Activated CD8-positive, alpha-beta memory T cell treated with anti-CD3 and anti-CD28 coated beads for 36 hours (primary cell): ENCODE measurements around the gene KPNB1. TPM values are rescaled to one million over a fixed set of nuclear protein-coding genes. Genes with fewer than 3 reads are reported as not detected.

Experiments used
- CTCF ChIA-PET: fragments of 350-600 bp; sonication (Branson Sonifier 250); formaldehyde crosslinking; loops from one replicate; lab custom pipeline; 2021; ENCODE audit warnings: antibody characterized with exemption; lab: Charles Lee
- POLR2A ChIA-PET: fragments of 350-600 bp; sonication (Branson Sonifier 250); formaldehyde crosslinking; loops from one replicate; lab custom pipeline; 2021; ENCODE audit warnings: antibody characterized with exemption; lab: Charles Lee
- total RNA-seq, 2 experiments: library from RNA; stranded (reverse); gene quantifications; one replicate each; pipeline ENCODE4 v1.2.3, GENCODE V29; 2021

KPNB1 gene
- total RNA-seq, 2 experiments from 2014 or later: 844 to 864 TPM

DNA sequence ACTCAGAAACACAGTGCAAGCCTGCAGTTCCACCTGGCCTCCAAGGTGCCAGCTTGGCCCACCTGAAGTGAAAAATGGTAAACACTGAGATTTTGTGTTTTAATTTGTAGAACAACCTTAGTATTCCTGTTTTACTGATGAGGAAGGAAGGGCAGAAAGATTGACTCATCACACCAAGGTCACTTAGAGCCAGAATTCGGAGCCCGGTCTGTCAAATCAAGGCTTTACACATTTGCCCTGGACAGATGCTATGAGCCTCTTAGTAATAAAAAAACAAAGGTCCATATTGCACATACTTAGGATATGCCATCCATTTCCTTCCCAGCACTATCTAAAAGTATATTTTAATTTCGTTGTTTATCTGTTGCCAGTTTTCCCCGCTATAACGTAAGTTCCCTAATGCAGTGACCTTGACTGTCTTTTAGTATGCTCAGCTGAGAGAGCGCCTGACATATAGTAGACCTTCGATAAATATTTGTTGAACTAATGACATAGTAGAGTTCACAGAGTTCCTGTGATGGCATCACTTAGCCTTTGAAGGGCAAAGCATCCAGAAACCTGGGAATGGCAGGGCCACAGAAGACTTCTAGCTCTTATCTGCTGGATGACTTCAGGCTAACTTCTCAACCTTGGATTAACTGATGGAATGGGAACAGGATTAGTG, 37.1 kb downstream of the KPNB1 start:
- ChIA-PET POLR2A (interaction anchor here (1.0 to 1.2 kb wide), 2 partner anchors 10 to 14 kb away, joined by 4 to 6 read pairs; no protein-coding TSS in a partner anchor), CTCF (interaction anchor here (0.8 to 1.9 kb wide), 2 partner anchors 46 to 103 kb away, joined by 3 to 5 read pairs; partner anchors contain the start of gene TBX21)

DNA sequence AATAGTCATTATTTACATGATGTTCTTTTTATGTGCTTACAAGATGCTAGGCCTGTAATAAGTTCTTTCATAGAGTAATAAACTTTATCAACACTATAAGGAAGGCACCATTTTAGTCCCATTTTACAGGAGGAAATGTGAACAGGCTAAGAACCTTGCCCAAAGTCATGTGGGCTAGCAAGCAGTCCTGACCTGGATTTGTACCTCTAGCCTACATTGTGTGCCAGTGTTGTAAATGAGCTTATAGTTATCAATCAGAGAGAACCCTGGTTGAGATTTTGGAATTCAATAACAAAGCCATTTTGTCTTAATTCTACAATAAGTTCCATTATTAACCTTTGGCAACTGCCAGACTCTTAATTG, 37.6 kb downstream of the KPNB1 start:
- ChIA-PET CTCF (interaction anchor here (0.8 to 1.9 kb wide), 3 partner anchors 11 to 103 kb away, joined by 3 to 5 read pairs (median 3); partner anchors contain the start of gene TBX21), POLR2A (interaction anchor here (0.7 to 1.2 kb wide), 3 partner anchors 11 to 60 kb away, joined by 3 to 6 read pairs (median 4); no protein-coding TSS in a partner anchor)

DNA sequence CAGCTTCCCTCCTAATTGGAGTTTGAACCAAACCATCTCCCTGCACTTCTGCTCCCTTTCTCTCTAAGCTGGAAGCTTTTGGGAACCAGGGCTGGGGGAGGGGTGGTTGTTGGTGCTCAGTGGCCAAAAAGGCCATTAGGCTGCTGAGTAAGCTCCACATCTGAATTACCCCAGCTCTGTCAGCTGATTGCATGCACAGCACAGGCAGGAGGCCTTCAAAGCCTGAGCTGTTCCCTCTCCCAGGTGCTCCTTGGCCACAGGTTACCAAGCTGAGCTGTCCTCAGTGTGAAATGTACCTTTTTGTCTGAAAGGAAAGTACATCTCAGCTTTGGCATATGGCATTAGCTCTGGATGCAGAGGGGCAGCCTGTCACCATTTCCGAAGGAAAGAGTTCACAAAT, 38.0 kb downstream of the KPNB1 start:
- POLR2A ChIA-PET: interaction anchor here (0.7 to 1.2 kb wide), 2 partner anchors 11 to 60 kb away, joined by 3 to 6 read pairs; no protein-coding TSS in a partner anchor
- CTCF ChIA-PET: interaction anchor here (0.8 to 1.9 kb wide), 5 partner anchors 10 to 102 kb away, joined by 3 to 5 read pairs (median 3); partner anchors contain the start of gene TBX21

DNA sequence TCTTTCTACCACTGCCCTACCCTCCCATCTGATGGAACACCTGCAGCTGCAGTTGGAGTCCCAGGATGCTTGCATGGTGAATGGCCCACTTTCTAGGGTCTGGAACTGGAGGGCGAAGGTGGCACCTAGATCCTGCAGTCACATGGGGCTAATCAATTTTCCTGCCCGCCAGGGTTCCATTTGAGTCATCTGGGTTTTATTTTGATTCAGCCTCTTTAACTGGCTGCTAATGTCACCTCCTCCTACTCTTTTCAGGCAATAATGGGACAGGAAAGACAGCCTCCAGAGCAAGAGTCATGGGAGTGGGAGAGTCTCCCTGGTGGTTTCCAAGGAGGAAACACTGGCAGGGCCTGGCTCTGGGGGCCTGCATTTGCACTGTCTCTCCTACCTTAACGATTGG, 40.4 kb downstream of the KPNB1 start:
- CTCF ChIA-PET: interaction anchor here (1.4 kb wide), 1 partner anchor 43 kb away, joined by 7 read pairs; the partner anchor contains the start of gene TBX21
- POLR2A ChIA-PET: no interaction called here

DNA sequence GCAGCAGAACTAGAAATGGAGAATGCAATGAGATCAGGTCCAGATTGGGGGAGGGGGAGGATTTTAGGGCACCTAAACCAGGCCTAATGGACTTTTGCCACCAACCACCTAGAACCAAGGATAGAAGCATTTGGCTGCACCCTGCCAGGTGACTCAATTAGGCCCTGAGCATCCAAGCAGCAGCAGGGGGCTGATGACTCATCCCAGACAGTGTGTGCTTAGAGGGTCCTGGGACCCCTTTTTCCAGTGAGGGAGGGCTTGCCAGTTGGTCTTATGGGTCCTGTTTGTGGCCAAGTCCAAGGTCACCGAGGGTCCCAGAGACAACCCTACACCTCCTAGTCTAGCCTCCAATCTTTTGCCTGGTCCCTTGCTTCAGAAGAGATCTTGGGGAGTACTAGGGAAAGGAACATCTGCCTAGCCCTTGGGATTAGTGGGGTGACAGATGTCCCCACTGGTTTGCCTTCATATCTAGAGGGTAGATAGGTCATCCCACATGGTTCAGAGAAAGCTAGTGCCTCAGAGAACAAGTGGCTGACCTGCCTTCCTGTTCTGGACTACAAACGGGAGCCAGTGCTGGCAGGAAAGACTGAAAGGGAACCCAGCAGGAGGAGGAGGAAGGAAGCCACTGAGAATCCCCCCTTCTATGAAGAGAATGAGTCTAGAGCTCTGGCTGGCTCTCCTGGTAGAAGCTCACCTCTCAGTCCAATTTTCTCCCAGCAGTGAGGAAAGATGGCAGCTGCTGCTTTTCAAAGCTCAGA, 42.6 kb downstream of the KPNB1 start:
- ChIA-PET CTCF (interaction anchor here (0.6 to 2.3 kb wide), 9 partner anchors 9 to 958 kb away, joined by 3 to 8 read pairs (median 4); partner anchors contain the start of gene TBX21), POLR2A (interaction anchor here (1.0 kb wide), 1 partner anchor 8 kb away, joined by 8 read pairs; no protein-coding TSS in a partner anchor)

DNA sequence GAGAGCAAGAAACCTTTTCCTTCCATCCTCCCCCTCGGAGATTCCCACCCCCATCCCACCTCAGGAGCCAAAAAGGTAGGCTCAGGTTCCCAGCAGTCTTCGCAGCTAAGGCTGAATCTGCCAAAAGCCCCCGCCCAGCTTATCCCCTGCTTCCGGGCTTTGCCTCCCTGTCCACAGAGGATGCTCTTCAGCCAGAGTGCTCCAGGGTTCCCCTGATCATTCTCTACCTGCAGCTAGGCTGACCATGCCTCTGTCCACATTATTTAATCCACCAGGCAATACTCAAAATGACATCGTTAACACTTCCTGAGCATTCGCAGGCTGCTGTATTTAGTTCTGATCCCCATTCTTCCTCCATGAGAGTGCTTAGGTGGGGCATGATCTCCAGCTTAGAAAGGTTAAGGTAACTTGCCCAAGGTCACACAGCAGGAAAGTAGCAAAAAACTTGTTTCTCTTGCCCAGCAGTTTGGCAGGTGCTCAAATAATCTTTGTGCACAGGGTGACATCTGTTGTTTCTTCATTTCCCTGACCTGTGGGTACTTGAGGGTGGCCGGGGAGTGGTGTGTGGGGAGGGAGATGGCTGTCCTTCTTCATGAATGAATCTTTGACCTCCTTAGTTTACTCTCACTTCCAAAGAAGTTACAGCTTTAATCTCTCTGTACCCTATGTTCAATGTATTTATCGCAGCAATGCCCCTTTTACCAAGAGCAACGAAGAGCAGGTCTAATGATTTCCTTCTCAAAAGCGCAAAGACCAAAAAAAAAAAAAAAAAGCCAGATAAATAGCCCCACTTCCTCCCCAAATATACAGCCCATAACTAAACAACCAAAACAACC, 43.4 kb downstream of the KPNB1 start:
- ChIA-PET POLR2A (interaction anchor here (0.7 to 1.0 kb wide), 2 partner anchors 9 to 48 kb away, joined by 6 to 8 read pairs; no protein-coding TSS in a partner anchor), CTCF (interaction anchor here (0.6 to 2.3 kb wide), 11 partner anchors 9 to 109 kb away, joined by 3 to 8 read pairs (median 4); partner anchors contain the start of gene TBX21)

DNA sequence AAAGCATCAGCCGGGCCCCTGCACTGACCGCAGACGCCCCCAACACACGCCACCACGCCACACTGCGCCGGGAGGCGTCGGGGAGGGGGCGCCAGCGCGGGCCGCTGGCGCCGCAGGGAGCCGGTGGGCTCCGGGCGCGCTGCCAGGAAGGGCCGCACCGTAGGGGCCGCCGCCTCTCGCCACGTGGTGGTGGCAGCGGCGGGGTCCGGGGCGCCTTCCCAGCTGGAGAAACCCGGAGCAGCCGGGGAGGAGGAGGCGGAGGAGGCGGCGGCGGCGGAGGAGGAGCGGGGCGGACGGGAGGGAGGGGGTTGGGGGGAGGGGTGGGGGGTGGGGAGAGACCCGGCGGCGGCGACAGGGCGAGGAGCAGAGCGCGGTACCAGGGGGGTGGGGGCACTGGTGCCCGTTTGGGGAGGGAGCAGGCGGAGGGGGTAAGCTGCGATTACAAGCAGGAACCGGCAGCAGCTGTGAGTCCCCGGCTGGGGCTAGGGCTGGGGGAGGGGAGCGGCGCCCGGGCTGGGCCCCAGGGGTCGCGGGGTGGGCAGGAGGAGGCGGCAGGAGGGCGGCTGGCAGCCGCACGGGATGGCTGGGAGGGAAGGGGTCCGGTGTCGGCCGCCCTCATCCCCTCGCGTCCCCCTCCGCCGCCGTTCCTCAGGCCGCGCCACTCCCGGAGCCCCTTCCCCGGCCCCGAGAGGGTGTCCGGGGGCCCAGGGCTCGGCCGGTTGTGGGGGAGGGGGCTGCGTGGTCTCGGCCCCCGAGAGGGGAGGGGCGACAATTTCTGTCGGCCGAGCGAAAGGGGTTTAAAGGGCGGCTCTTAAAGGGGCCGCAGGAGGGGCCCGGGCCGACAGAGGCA, 44.2 kb downstream of the KPNB1 start, which contains the start of gene TBKBP1:
TBKBP1 (plus strand) TSS at position 431 of the 850 bp plus-strand sequence. CDS start 1,952 bp downstream, outside the sequence.
- POLR2A ChIA-PET: interaction anchor here (0.6 to 1.1 kb wide), 4 partner anchors 24 to 49 kb away, joined by 3 to 6 read pairs (median 4); no protein-coding TSS in a partner anchor
- CTCF ChIA-PET: interaction anchor here (0.7 to 1.7 kb wide), 6 partner anchors 15 to 96 kb away, joined by 3 to 5 read pairs (median 4); no protein-coding TSS in a partner anchor

DNA sequence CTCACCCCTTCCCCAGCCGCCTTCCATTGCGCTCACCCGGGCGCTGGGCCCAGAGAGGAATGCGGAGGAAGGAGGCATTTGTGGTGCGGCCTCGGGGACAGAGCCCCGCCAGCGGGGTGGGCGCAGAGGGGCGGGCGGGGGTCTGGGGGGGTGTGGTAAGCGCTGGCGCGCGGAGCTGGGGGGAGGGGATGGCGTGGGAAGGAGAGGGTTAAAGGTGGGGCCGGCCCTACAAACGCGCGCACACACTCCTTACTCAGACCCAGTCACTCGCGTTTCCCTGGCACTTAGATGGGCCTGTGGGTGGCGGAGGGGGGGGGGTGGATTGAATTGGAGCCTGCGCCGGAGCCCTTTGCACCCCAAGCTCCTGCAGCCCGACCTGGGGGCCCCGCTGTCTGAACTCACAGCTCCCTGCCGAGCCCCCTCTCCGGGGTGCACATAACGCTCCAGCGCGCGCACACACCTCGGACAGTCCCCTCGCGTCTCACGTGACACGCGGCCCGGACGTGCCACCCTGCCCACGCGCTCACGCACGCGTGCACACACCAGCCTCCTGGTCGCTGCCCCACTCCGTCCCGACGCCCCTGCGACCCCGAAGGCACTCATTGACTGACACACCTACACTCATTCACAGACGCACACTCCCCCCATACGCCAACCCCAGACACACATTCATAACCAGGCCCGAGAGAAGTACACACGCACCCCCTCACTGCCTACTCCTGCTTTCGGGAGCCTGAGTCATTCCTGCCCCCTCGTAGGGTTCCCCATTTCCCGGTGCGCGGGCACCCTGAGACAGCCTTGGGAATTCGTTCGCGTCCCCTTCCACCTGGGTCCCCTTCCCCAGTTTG, 45.1 kb downstream of the KPNB1 start:
- POLR2A ChIA-PET: interaction anchor here (0.6 to 1.3 kb wide), 5 partner anchors 25 to 46 kb away, joined by 3 to 6 read pairs (median 3); partner anchors contain the start of gene TBX21
- CTCF ChIA-PET: interaction anchor here (0.6 to 1.7 kb wide), 3 partner anchors 25 to 95 kb away, joined by 3 to 5 read pairs (median 5); no protein-coding TSS in a partner anchor

DNA sequence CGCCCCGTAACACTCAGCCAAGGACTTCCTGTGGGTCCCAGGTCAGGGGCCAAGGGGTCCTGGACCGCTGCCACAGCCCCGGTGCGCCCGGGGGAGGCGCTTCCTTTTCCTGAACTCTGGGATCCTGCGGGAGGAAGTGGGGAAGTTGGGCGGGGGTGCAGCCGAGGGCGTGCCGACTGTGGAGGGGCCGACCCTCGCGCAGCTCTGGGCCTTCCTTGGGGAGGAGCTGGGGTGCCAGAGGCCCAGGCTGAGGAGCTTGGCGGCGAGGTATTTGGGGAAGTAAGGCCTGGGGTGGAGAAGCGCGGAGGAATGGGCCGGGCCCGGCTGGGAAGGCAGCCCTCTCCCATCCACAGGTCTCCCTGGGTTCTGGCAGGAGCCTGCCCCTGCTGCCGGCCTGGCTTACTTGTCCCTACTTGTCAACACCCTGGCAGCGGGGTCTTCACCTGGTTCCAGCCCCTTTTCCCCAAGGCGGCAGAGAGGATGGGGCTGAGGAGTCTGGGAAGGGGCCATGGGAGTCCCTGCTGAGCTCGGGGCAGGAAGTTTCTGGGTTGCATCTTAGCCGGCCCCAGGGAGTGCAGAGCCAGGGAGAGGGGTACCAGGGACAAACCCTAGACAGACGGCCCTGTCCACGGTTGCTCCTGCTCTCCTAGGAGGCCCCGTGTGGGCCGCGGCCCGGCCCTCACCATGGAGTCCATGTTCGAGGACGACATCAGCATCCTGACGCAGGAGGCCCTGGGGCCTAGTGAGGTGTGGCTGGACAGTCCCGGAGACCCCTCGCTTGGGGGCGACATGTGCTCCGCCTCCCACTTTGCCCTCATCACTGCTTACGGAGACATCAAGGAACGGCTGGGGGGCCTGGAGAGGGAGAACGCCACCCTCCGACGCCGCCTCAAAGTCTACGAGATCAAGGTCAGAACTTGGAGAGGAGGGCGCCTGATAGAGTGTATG, 46.0 kb downstream of the KPNB1 start:
- POLR2A ChIA-PET: interaction anchor here (1.0 to 1.3 kb wide), 2 partner anchors 25 to 37 kb away, joined by 3 to 5 read pairs; partner anchors contain the start of gene TBX21
- CTCF ChIA-PET: interaction anchor here (0.6 to 13.4 kb wide), 6 partner anchors 19 to 94 kb away, joined by 3 to 175 read pairs (median 5); partner anchors contain the start of gene TBX21

DNA sequence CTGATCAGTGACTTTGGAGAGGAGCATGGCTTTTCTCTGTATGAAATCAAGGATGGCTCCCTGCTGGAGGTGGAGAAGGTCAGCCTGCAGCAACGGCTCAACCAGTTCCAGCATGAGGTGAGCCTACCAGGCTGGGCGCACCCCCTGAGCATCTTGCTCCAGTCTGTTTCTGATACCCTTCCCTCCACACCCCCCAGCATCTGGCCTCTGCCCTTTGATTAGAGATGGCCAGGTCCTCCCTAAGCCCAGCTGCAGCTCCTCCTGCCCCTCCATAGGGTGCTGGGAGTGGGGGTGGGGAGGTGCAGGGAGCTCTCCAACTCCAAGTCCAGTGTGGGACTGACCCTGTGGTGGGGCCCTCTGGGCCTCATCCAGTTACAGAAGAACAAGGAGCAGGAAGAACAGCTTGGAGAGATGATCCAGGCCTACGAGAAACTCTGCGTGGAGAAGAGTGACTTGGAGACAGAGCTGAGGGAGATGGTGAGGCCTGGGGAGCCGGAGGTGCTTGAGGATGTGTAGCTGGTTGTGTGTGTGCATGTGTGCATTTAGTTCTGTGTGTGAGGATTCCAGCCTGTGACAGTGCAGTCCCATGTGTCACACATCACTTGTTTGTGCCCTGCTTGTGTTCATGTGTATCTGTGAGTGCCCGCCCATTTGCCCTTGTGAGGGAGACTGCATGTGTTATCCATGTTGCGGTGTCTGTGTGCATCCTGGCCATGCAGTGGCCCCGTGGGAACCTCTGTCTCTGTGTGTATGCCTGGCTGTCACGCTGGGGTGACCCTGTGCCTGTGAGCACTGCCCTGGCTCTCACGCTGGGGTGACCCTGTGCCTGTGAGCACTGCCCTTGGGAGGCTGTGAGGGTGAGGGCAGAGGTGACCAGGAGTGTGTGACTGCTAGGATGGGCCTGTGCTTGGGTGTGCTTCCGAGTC, 47.3 kb downstream of the KPNB1 start:
- ChIA-PET CTCF (interaction anchor here (0.6 to 13.4 kb wide), 9 partner anchors 17 to 106 kb away, joined by 3 to 175 read pairs (median 5); partner anchors contain the start of gene TBX21), POLR2A (interaction anchor here (1.8 kb wide), 1 partner anchor 36 kb away, joined by 5 read pairs; the partner anchor contains the start of gene TBX21)

DNA sequence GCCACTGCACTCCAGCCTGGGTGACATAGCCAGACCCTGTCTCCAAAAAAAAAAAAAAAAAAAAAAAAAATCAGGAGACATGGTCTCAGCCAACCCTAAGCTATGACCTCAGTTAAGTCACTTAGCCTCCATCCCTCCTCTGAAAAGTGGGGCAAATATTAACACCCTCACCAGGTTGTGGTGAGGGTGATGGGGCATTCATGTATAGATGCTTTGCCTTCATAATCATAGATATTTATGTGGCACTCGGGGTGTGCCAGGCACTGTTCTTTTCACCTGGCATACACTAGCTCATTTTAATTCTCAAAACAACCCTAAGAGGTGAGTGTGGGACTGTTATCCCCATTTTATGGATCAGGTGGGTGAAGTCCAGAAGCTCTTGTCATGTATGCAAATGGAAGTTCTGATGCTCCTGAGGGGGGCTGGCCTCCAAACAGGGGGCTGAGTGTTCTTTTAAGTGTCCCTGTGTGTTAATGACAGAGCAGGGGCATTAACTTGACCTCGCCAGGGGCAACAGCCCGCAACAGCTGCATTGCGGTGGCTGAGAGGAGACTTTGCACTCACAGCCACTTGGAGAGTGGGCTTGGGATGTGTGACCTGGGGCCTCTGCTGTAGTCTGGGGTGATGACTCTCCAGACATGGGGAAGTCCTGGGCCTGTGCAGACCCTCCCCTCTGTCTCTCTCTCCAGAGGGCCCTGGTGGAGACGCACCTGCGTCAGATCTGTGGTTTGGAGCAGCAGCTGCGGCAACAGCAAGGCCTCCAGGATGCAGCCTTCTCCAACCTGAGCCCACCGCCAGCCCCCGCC, 48.4 kb downstream of the KPNB1 start:
- ChIA-PET POLR2A (interaction anchor here (1.8 kb wide), 1 partner anchor 34 kb away, joined by 5 read pairs; the partner anchor contains the start of gene TBX21), CTCF (interaction anchor here (0.6 to 13.4 kb wide), 14 partner anchors 8 to 104 kb away, joined by 3 to 175 read pairs (median 4); partner anchors contain the start of gene TBX21)

DNA sequence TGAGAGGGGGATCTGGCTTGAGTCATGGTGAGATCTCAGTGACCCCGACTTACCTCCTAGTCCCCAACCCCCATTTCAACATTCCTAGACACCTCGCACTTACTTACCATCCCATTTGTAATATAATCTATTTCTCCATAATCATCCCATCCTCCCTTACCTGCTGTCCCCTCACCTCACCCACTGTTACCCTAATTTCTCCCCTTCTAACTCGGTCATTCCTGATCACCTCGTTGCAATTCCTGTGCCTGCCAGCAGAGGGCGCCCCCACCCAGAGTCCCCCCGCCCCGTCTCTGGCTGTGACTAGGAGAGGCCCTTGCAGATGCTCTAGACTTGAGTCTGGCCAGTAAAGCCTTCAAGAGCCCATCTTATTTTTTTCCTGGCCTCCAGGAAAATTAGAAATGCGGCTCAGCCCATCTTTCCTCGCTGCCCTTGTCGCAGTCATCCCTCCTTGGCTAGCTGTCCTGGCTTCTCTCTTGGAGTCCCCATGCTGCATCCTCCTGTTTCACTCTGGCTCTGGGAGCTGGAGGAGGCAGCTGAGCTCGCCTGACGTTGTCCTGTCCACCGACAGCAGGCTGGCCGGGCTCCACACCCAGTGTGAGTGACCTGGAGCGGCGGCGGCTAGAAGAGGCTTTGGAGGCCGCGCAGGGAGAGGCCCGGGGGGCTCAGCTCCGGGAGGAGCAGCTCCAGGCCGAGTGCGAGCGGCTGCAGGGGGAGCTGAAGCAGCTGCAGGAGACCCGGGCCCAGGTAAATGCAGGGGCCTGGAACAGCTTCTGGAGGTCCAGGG, 49.2 kb downstream of the KPNB1 start:
- CTCF ChIA-PET: interaction anchor here (0.6 to 13.4 kb wide), 18 partner anchors 9 to 91 kb away, joined by 3 to 175 read pairs (median 6); partner anchors contain the start of gene TBX21
- POLR2A ChIA-PET: interaction anchor here (1.2 to 3.6 kb wide), 3 partner anchors 34 to 52 kb away, joined by 4 to 29 read pairs (median 5); partner anchors contain the start of gene TBX21
